Measurements from ENCODE around the gene REC8. TPM values are rescaled to one million over a fixed set of nuclear protein-coding genes. Genes with fewer than 3 reads are reported as not detected.
A peak's percentile ranks its signal among the peaks of the same experiment; 100 is the strongest.

The REC8 gene
- total RNA-seq, 1 experiment from 2014 or later = 58.0 TPM

DNA sequence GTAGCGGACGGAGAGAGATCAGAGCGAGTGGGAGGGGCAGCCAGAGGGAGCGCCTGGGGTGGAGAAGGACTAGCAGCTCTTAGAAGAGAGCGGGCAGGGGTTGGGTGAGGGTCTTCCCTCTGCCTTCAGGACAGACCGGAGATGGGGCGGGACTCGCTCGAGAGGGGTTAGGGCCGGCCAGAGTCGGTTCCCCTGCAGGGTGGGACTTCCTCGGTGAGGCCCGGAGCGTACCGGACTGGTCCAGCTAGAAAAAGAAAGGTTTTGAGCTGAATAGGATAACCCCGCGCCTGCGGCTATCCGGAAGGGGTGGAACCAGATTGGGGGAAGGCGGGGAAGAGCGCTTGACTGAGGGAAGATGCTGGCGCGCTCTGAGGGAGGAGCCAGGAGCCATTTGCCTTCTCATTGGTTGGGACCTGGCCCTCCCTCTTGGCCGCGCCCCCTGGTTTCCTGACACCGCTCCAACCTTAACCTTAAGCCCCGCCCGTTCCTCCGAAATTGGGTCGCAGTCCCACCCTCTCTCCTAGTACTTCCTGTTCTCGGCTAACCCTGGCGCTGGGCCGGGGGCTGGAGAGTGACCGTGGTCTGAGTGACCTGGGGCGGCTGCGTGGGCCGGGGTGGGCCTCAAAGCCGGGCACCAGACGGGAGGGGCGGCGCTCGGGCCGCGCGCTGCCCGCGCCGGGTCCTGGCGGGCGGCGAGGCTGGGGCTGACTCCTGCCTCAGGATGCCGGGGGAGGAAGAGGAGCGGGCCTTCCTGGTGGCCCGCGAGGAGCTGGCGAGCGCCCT is 24.7 kb upstream of the REC8 start, which contains the start of gene RNF31:
TSS of gene RNF31 (plus strand) at position 521 of the 783 bp plus-strand sequence. CDS start at position 722, 201 bp downstream.
- no CpG with 5 or more reads among the region's 57 CpGs for WGBS (ENCODE audit: extremely low coverage, insufficient read length, low lambda C conversion rate)
- H3T11ph ChIP-seq (ENCODE audit: low read length) = no peak within 1 kb of the TSS
- no peaks in the 10 kb centered on the region for H3K9me3 Mint-ChIP-seq
- no peak within 1 kb of the TSS for H3K4ac ChIP-seq (ENCODE audit: low read depth, low read length)
- H3K14ac ChIP-seq (ENCODE audit: insufficient read depth, low read length) = peak within 1 kb of the TSS; percentile 81; the same call in 1 of the 2 replicates
- no peaks in the 10 kb centered on the region for H4K20me1 ChIP-seq (ENCODE audit: control insufficient read depth, insufficient read depth, insufficient read length)
- no peak within 1 kb of the TSS for H4K5ac ChIP-seq (ENCODE audit: insufficient read length, low read depth, low read length)
- H4K91ac ChIP-seq (ENCODE audit: insufficient read length, low read depth, low read length) = no peak within 1 kb of the TSS
- peaks cover 21 to 24% of the 10 kb centered on the region in 2 experiments for H3K4me1 Mint-ChIP-seq
- no peak within 1 kb of the TSS for H3K23ac ChIP-seq (ENCODE audit: insufficient read length, low read depth, low read length)
- peaks cover 20 to 65% (median 62%) of the 10 kb centered on the region in 3 experiments for H3K36me3 Mint-ChIP-seq (ENCODE audit: insufficient read depth in 1 of 3, low read depth in 3 of 3)
- peaks cover 19% of the 10 kb centered on the region for H3K23me2 ChIP-seq (ENCODE audit: insufficient read length, low read depth, low read length, poor library complexity, severe bottlenecking)
- no peaks in the 10 kb centered on the region for H3K27me3 Mint-ChIP-seq (ENCODE audit: low read depth)
- H2BK5ac ChIP-seq (ENCODE audit: insufficient read length, low read length) = no peak within 1 kb of the TSS
- H3K27ac ChIP-seq (ENCODE audit: insufficient read length, low read depth, low read length) = no peak within 1 kb of the TSS
- peak within 1 kb of the TSS; percentile 83 for H3K4me2 ChIP-seq (ENCODE audit: insufficient read depth, insufficient read length, low read length)
- H3K4me3 Mint-ChIP-seq = peak within 1 kb of the TSS; percentile 96 to 99
- TF ChIP-seq, protein P1, sequence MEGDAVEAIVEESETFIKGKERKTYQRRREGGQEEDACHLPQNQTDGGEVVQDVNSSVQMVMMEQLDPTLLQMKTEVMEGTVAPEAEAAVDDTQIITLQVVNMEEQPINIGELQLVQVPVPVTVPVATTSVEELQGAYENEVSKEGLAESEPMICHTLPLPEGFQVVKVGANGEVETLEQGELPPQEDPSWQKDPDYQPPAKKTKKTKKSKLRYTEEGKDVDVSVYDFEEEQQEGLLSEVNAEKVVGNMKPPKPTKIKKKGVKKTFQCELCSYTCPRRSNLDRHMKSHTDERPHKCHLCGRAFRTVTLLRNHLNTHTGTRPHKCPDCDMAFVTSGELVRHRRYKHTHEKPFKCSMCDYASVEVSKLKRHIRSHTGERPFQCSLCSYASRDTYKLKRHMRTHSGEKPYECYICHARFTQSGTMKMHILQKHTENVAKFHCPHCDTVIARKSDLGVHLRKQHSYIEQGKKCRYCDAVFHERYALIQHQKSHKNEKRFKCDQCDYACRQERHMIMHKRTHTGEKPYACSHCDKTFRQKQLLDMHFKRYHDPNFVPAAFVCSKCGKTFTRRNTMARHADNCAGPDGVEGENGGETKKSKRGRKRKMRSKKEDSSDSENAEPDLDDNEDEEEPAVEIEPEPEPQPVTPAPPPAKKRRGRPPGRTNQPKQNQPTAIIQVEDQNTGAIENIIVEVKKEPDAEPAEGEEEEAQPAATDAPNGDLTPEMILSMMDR (conservative IDR thresholded peaks at IDR 0.05) = no peak
- H4K8ac ChIP-seq (replicated peaks; ENCODE audit: insufficient read length, low read depth, low read length) = no peak within 1 kb of the TSS
- H3K27me3 ChIP-seq (ENCODE audit: insufficient read depth, low read length) = no peaks in the 10 kb centered on the region
- DNase-seq = peak; percentile 98
- no peak within 1 kb of the TSS for H2AK5ac ChIP-seq (ENCODE audit: insufficient read length, low read length)
- no peaks in the 10 kb centered on the region for H3K9me3 ChIP-seq (ENCODE audit: control insufficient read depth, low read depth, low read length)
- peak within 1 kb of the TSS; percentile 86 for H3K9ac ChIP-seq (ENCODE audit: extremely low read depth, insufficient read length, low read length)
- no peaks in the 10 kb centered on the region for H3K4me1 ChIP-seq (ENCODE audit: insufficient read depth, low read length)
- H3K27ac Mint-ChIP-seq = peak within 1 kb of the TSS; percentile 96 to 99 (median 98)
- no peak within 1 kb of the TSS for H2AFZ ChIP-seq (ENCODE audit: low read length)
- no peak within 1 kb of the TSS for H2BK20ac ChIP-seq (ENCODE audit: low read depth, low read length, poor library complexity, severe bottlenecking)
- no peak within 1 kb of the TSS for H3K56ac ChIP-seq (ENCODE audit: insufficient read length, low read depth, low read length)
- H3K79me2 ChIP-seq (ENCODE audit: insufficient read depth, low read length) = peaks cover 8% of the 10 kb centered on the region; the same call in 1 of the 2 replicates
- no peak within 1 kb of the TSS for H2BK15ac ChIP-seq (ENCODE audit: low read depth, low read length)
- H3K79me1 ChIP-seq (ENCODE audit: insufficient read depth, low read depth, low read length, poor library complexity, severe bottlenecking) = peaks cover 4% of the 10 kb centered on the region
- no peak within 1 kb of the TSS for H2BK12ac ChIP-seq (ENCODE audit: insufficient read length, low read depth, low read length)
- H3K18ac ChIP-seq (ENCODE audit: insufficient read length, low read depth, low read length) = peak within 1 kb of the TSS; percentile 77
- H2BK120ac ChIP-seq (ENCODE audit: low read depth, low read length, poor library complexity, severe bottlenecking) = no peak within 1 kb of the TSS
